GM20000 (cell line): Measurements from ENCODE around the gene UPF2.

ENCODE experiments used
- DNase-seq: peaks from one replicate; pipeline ENCODE4 v3.0.0; 2012; ENCODE audit warnings: low spot score
- TF ChIP-seq, protein P1 (sequence below): IDR thresholded peaks from 2 replicates; pipeline ENCODE4 v1.5.1; 2012; ENCODE audit warnings: mild to moderate bottlenecking, control low read depth; ENCODE audit errors: extremely low read depth, missing control alignments

Gene UPF2

DNA sequence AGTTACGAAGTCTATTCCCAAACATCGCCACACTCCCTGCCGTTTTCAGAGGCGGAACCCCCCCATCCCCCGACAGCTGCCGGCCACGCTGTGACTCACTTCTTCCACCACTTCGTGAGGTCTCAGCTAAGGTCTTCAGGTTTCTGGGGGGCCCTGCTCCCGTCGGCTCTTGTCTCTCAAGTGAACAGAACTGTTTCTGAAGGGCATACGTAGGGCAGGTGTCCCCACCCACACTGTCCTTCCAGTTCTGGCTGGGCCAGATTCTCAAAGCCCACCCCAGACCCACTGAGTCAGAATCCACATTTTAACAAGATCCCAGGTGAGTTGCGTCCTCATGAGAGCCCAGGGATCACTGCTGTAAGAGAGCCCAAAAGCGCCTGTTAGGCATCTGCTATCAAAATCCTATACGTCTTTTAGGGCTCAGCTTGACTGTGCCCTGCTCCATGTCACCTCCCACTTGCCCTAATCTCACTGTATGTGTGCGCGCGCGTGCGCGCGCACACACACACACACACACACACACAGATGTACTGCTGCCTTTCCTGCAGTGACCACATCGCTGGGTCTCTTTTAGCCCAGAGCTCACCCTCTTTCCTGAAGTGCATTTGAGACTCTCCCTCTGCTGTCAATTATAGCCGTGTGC is 140.7 kb downstream of the UPF2 start:
- TF ChIP-seq, protein P1, sequence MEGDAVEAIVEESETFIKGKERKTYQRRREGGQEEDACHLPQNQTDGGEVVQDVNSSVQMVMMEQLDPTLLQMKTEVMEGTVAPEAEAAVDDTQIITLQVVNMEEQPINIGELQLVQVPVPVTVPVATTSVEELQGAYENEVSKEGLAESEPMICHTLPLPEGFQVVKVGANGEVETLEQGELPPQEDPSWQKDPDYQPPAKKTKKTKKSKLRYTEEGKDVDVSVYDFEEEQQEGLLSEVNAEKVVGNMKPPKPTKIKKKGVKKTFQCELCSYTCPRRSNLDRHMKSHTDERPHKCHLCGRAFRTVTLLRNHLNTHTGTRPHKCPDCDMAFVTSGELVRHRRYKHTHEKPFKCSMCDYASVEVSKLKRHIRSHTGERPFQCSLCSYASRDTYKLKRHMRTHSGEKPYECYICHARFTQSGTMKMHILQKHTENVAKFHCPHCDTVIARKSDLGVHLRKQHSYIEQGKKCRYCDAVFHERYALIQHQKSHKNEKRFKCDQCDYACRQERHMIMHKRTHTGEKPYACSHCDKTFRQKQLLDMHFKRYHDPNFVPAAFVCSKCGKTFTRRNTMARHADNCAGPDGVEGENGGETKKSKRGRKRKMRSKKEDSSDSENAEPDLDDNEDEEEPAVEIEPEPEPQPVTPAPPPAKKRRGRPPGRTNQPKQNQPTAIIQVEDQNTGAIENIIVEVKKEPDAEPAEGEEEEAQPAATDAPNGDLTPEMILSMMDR, result no peak
- no peak for DNase-seq

DNA sequence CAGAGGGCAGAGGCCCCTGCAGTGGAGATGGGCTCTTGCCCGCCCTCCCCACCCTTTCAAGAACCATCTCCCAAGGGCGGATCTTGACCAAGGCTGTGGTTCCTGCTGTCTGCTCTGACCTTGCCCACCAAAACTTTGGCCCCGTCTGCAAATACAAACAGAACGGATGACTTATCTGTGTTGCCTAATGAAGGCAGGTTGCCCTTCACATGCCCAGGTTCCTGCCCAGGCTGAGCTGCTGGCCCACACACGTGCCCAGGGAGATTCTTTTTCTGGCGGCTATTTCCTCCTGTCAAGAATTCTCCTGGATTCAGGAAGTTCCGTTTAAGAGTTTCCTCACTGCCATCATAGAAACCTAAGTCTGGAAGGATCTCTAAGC is 141.2 kb downstream of the UPF2 start:
- no peak for DNase-seq
- TF ChIP-seq, protein P1, result no peak

DNA sequence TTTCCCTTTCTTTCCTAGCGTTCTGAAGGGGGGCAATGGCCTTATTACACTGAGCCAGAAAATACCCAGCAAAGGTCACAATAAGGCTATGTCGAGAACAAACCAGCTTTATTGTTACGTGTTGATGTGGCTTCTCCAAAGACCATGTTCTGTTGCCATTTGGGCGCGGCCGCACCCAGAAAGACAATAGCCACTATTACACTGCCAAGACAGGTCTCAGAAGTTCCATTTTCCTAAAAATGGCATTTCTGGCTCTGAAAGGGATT is 141.6 kb downstream of the UPF2 start:
- TF ChIP-seq, protein P1, result no peak

DNA sequence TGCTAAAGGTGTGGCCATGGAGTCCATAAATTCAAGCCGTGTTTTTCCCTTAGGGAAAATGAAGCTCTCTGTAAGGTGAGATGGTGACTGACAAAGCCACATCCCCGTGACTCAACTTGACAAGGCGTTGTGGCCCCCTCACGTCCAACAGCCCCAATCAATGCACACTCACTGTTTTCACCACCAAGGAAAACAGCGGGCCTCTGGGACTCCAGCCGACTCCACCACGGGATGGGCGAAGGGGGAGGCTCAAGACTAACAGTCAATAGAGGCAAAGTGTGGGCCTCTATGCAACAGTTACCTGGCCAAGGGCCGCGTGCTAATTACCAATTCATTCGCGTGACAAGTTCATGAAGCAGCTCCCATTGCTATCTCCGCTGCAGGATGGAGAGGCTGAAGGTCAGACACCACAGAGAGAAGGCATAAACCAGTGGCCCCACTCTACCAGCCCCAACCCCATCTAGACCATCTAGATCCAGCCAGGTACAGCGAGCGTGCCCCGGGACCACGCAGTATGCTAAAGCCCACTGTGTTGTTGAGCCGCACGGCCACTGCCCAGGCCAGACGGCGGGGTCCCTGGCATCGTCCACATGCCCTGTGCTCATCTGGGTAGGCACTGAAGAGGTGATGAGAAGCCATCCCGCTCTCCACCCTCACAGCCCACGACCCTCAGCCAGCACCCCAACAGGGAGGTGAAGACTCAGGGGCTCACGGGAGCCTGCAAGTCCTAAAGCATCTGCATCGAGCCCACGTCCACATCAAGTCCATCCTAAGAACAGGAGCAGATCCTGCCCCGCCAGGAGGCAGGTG is 143.3 kb downstream of the UPF2 start:
- TF ChIP-seq, protein P1, result no peak
- no peak for DNase-seq

More for the DNA sequence above, 141.6 kb downstream of the UPF2 start:
- DNase-seq, result no peak

DNA sequence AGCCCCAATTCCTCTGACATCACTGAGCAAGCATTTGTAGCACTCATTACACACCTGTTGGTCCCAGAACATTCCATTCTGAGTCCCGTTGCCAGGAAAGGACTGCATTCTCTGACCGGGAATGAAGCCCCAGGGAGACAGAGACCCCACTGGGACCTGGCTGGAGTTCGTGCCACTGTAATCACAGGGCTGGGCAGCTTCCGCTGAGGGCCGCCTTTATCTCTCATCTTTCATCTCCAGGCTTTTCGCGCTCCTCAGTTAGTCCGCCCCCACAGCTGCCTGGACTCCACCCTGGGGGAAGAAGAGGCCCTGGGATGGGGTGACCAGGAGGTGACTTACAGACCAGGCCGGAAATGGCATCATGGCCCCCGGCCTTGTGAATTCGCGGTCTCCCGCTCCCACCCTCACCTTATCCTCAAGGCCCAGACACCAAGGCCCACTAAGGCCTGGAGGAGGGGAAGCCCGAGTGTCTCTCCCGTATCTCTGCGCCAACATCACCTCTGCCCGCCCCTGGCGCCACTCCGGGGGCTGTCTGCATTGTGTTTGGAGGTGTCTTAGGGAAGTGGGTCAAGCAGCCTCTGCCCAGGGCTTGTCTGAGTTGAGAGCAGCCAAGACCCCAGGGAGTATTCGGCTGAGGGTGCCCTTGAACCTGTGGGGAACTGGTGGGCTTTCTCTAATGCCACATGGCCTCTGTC is 144.1 kb downstream of the UPF2 start:
- DNase-seq, result no peak

DNA sequence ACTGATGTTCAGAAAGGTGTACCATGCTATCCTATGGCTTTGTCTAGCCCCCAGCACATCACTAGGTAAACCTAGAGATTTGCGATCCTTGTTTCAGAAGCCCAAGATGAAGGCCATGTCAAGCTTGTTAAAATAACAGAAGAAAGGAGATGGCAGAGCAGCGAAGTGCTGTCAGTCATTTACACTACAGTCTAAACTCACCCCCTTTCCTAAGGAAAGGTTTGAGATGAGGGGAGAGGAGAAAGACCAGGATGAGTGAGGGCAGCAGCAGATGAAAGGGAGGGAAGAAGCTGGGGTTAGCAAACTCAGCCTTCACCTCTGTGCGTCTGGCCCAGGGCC is 144.6 kb downstream of the UPF2 start:
- TF ChIP-seq, protein P1, result no peak
- DNase-seq, result no peak

More for the DNA sequence above, 144.1 kb downstream of the UPF2 start:
- TF ChIP-seq, protein P1, result no peak

DNA sequence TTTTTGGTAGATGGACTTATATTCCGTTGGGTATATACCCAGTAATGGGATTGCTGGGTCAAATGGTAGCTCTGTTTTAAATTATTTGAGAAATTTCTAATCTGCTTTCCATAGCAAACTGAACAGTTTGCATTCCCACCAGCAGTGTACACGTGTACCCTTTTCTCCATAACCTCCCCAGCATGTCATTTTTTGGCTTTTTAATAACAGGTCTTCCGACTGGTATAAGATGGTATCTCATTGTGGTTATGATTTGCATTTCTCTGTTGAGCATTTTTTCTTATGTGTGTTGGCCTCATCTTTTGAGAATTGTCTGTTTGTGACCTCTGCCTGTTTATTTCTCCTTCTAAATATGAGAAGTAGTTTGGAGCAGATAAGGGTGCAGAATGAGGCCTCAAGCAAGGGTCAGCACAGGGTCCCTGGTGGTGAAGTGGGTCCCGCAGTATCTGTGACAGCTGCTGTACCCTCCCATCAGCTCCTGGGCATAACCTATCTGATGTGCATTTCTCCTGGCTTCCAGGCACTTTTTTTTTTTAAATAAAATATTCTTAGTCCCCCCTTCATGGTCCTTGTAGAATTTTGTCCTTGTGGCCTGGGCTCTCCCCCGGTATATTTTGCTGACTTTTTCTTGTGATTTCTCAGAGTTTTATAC is 145.9 kb downstream of the UPF2 start:
- DNase-seq, result no peak
- TF ChIP-seq, protein P1, result no peak
